ENCODE results near the gene OTULIN.
A peak's percentile ranks its signal among the peaks of the same experiment; 100 is the strongest.

OTULIN gene

GRCh38 chr5:14664270-14665100, at the start of gene OTULIN:
Gene OTULIN, plus strand, starts transcription at chr5:14664718. Its CDS starts 108 bp downstream, at chr5:14664826.
- peak within 1 kb of the TSS; percentile 91 for H3K27ac ChIP-seq
- TF ChIP-seq CTCF (IDR thresholded peaks at IDR 0.05) (no peak), ZFX (IDR thresholded peaks at IDR 0.05; ENCODE audit: borderline replicate concordance) (no peak)

- TF ChIP-seq ZFX (IDR thresholded peaks at IDR 0.05; ENCODE audit: borderline replicate concordance) (no peak), CTCF (IDR thresholded peaks at IDR 0.05) (no peak)
- peak overlapping the region; percentile 22; the same call in 1 of the 2 replicates for H3K27ac ChIP-seq
These were observed 49.2 kb upstream of the OTULIN start for GRCh38 chr5:14615365-14615764.

GRCh38 chr5:14617441-14617840, 47.1 kb upstream of the OTULIN start:
- TF ChIP-seq CTCF (IDR thresholded peaks at IDR 0.05) (no peak), ZFX (IDR thresholded peaks at IDR 0.05; ENCODE audit: borderline replicate concordance) (no peak)
- H3K27ac ChIP-seq: no peak overlapping the region

GRCh38 chr5:14627270-14627669, 37.2 kb upstream of the OTULIN start:
- peak overlapping the region; percentile 82 for H3K27ac ChIP-seq
- TF ChIP-seq CTCF (IDR thresholded peaks at IDR 0.05) (no peak), ZFX (IDR thresholded peaks at IDR 0.05; ENCODE audit: borderline replicate concordance) (no peak)

- peak overlapping the region; percentile 82 for H3K27ac ChIP-seq
- TF ChIP-seq CTCF (IDR thresholded peaks at IDR 0.05) (no peak), ZFX (IDR thresholded peaks at IDR 0.05; ENCODE audit: borderline replicate concordance) (no peak)
These were observed 36.2 kb upstream of the OTULIN start for GRCh38 chr5:14628346-14628745.

- no peak for TF ChIP-seq ZFX (IDR thresholded peaks at IDR 0.05; ENCODE audit: borderline replicate concordance)
- no peak for TF ChIP-seq CTCF (IDR thresholded peaks at IDR 0.05)
These were observed 33.8 kb upstream of the OTULIN start for GRCh38 chr5:14630671-14631070.

GRCh38 chr5:14635656-14636055, 28.9 kb upstream of the OTULIN start:
- no peak overlapping the region for H3K27ac ChIP-seq
- TF ChIP-seq CTCF (IDR thresholded peaks at IDR 0.05): no peak
- TF ChIP-seq ZFX (IDR thresholded peaks at IDR 0.05; ENCODE audit: borderline replicate concordance): no peak

More at GRCh38 chr5:14630671-14631070, 33.8 kb upstream of the OTULIN start:
- no peak overlapping the region for H3K27ac ChIP-seq

Measured in 22Rv1 (cell line).